Heart right ventricle (tissue), 16 donors: ENCODE results near the gene SPACA5. TPM values are rescaled to one million over a fixed set of nuclear protein-coding genes. Genes with fewer than 3 reads are reported as not detected.
"Not testable (repeated sequence)": the region's sequence is repeated elsewhere in the genome, so short reads cannot be mapped to it uniquely, and the experiment has no call there.

Source experiments
- ATAC-seq, 8 donors: fragments of 200-7000 bp; cut with Tn5 transposase; one replicate each; pipeline ENCODE4 v1.9.1; 2020; ENCODE audit warnings: mild to moderate bottlenecking in 8 of 8, moderate library complexity in 8 of 8, moderate number of reproducible peaks in 1 of 8
- DNase-seq, 2 donors: peaks; one replicate each; pipeline ENCODE4 v3.0.0-alpha.2; 2020
- H3K27ac ChIP-seq, 10 donors: fragments of 200-600 bp; sonication (generic) in 2 of 10; one replicate each; pipeline versions ENCODE4 v1.5.0 to v1.8.0; 2020 to 2022; ENCODE audit warnings: mild to moderate bottlenecking in 3 of 10
- H3K27me3 ChIP-seq, 7 donors: fragments of 200-600 bp; one replicate each; pipeline ENCODE4 v1.8.0; 2021 to 2022; ENCODE audit warnings: mild to moderate bottlenecking in 2 of 7
- H3K36me3 ChIP-seq, 9 donors: fragments of 200-600 bp; sonication (generic) in 1 of 9; one replicate each; pipeline versions ENCODE4 v1.5.0 to v1.8.0; 2020 to 2022; ENCODE audit warnings: mild to moderate bottlenecking in 2 of 9
- H3K4me1 ChIP-seq, 9 donors: fragments of 200-600 bp; sonication (generic) in 1 of 9; one replicate each; pipeline versions ENCODE4 v1.5.0 to v1.8.0; 2020 to 2022; ENCODE audit warnings: mild to moderate bottlenecking in 4 of 9
- H3K4me3 ChIP-seq, 10 donors: fragments of 200-600 bp; sonication (generic) in 2 of 10; one replicate each; pipeline versions ENCODE4 v1.5.0 to v1.8.0; 2020 to 2022; ENCODE audit warnings: mild to moderate bottlenecking in 7 of 10, moderate library complexity in 2 of 10
- H3K9me3 ChIP-seq, 11 donors: fragments of 200-600 bp in 10 of 11; sonication (generic) in 2 of 11; one replicate each; pipeline versions ENCODE4 v1.5.0 to v1.8.0; 2013 to 2022; ENCODE audit warnings: mild to moderate bottlenecking in 2 of 11, control low read depth in 1 of 11, moderate library complexity in 1 of 11
- CTCF ChIP-seq, 9 donors: fragments of 200-600 bp; sonication (generic) in 2 of 9; IDR thresholded peaks; one replicate each; pipeline versions ENCODE4 v1.5.0 to v1.8.0; 2021 to 2022; ENCODE audit warnings: antibody characterized with exemption in 9 of 9, mild to moderate bottlenecking in 5 of 9, moderate library complexity in 1 of 9
- WGBS, 2 donors: extraction: QIAGEN DNeasy Blood & Tissue Kit; methylation state at CpG; one replicate each; pipeline ENCODE4 v1.1.7; 2013; ENCODE audit warnings: inconsistent platforms in 1 of 2; 5-methylcytosine and 5-hydroxymethylcytosine counted together
- intact Hi-C, 10 donors: fragments of 100-400 bp; cut with DNase I; formaldehyde crosslinking; loops; one replicate each; pipeline versions ENCODE4 v1.11.1 to v1.14.2; 2022
- polyA plus RNA-seq, 2 donors: library from polyadenylated mRNA; stranded (reverse); fragments of 200-250 nt; gene quantifications; one replicate each; pipeline ENCODE4 v1.2.3, GENCODE V29; 2013
- total RNA-seq, 10 donors: library from RNA; stranded (reverse); fragmentation: NEBNext Ultra II Directional in 3 of 10; extraction: Animal tissue kit (Norgen Biotek cat#: 25700) in 3 of 10; gene quantifications; one replicate each; pipeline versions ENCODE4 v1.2.1 to v1.2.4, GENCODE V29; 2021 to 2023
- donor health status: Arrhythmogenic right ventricular cardiomyopathy.
- donor health status: ischemic (EF 13 %, LVEDD 7.1; RV severe dilation, severe dysfunction).
- donor health status: healthy with polysubstance abuse.
- donor health status: DM: no; HTN: yes; CAD: no.
- donor health status: DM: no; HTN: no; CAD: no.
- donor health status: ischemic (EF 25% LVEDD 6.9; RV normal size, moderate dysfunction).
- donor health status: ischemic (EF 25% LVEDD 5.7; RV mildly dilated, moderate dysfunction).
- donor health status: healthy.
- donor health status: DM: yes; HTN: yes; CAD: no.
- donor health status: Ischemic cardiomyopathy.
- donor health status: ischemic (EF 35%, LVEDD 5.7; RV mildly dilated, moderate dysfunction).
- donor health status: nonischemic (EF 11% LVEDD 7.7; RV severe dilation, severe dysfunction).
- donor health status: DM: yes; HTN: yes; CAD: no.
- donor health status: PGD.
- donor health status: ischemic (EF 29% LVEDD 5.4; RV normal size, mild dysfunction).
- donor health status: nonischemic (EF 23%, LVEDD 6.1; RV moderate dilation, normal function).

SPACA5 gene
- total and polyA plus RNA-seq, 12 donors, result not detected

GRCh38 chrX:48028091-48028490 is 21.3 kb downstream of the SPACA5 start:
- DNase-seq (no peak), ATAC-seq (no peak)
- intact Hi-C loops, result loop anchor here in 8 of 10 donors (5.0 to 10.0 kb wide), 9 partner anchors 63 to 483 kb away; partner anchors contain the start of genes ZNF81 (in 4 of the 8), ELK1 (in 3 of the 8), UXT (in 3 of the 8) and ARAF (in 1 of the 8)
- no peak overlapping the region for H3K4me3 ChIP-seq
- TF ChIP-seq CTCF (IDR thresholded peaks at IDR 0.05), result no peak
- no peaks in the 10 kb centered on the region for H3K9me3 ChIP-seq
- 93 to 98% methylated on average over 8 of the region's 8 CpGs for WGBS, 2 donors
- H3K27ac ChIP-seq, result no peak overlapping the region
- no peaks in the 10 kb centered on the region for H3K27me3 ChIP-seq
- peaks cover 0 to 14% (median 0%) of the 10 kb centered on the region in 9 donors for H3K4me1 ChIP-seq
- H3K36me3 ChIP-seq, result no peaks in the 10 kb centered on the region

GRCh38 chrX:48030237-48030636 is 23.4 kb downstream of the SPACA5 start:
- Histone ChIP-seq H3K27me3 (no peaks in the 10 kb centered on the region), H3K36me3 (no peaks in the 10 kb centered on the region), H3K27ac (no peak overlapping the region), H3K4me3 (no peak overlapping the region), H3K4me1 (peaks cover 0 to 13% (median 0%) of the 10 kb centered on the region in 9 donors), H3K9me3 (no peaks in the 10 kb centered on the region)
- ATAC-seq (no peak), DNase-seq (no peak)
- intact Hi-C loops, result no loop called here
- TF ChIP-seq CTCF (IDR thresholded peaks at IDR 0.05), result no peak
- WGBS, 2 donors, result 93 to 96% methylated on average over 10 of the region's 10 CpGs

GRCh38 chrX:48030641-48031173 is 23.9 kb downstream of the SPACA5 start:
- H3K27ac ChIP-seq, ATAC-seq, DNase-seq, H3K4me3 ChIP-seq, H3K27me3 ChIP-seq, H3K36me3 ChIP-seq, H3K9me3 ChIP-seq, intact Hi-C loops, H3K4me1 ChIP-seq: not testable (repeated sequence)
- WGBS, 2 donors, result 80 to 87% methylated on average over 10 of the region's 10 CpGs

- no peaks in the 10 kb centered on the region for H3K27me3 ChIP-seq
- ATAC-seq, result no peak
- WGBS, 2 donors, result 44 to 52% methylated on average over 4 of the region's 4 CpGs
- H3K27ac ChIP-seq, result no peak overlapping the region
- intact Hi-C loops, result no loop called here
- H3K36me3 ChIP-seq, result no peaks in the 10 kb centered on the region
- no peak overlapping the region for H3K4me3 ChIP-seq
- no peaks in the 10 kb centered on the region for H3K4me1 ChIP-seq
- no peak for TF ChIP-seq CTCF (IDR thresholded peaks at IDR 0.05)
- no peak for DNase-seq
- peaks cover 0 to 6% (median 0%) of the 10 kb centered on the region in 11 donors for H3K9me3 ChIP-seq
Observed at GRCh38 chrX:48035891-48036290, 29.1 kb downstream of the SPACA5 start.

GRCh38 chrX:48043056-48043455 is 36.3 kb downstream of the SPACA5 start:
- no peak for TF ChIP-seq CTCF (IDR thresholded peaks at IDR 0.05)
- no peak for ATAC-seq
- Histone ChIP-seq H3K36me3 (no peaks in the 10 kb centered on the region), H3K9me3 (peaks cover 0 to 6% (median 0%) of the 10 kb centered on the region in 11 donors), H3K27me3 (no peaks in the 10 kb centered on the region), H3K4me3 (no peak overlapping the region), H3K27ac (no peak overlapping the region), H3K4me1 (peaks cover 0 to 15% (median 0%) of the 10 kb centered on the region in 9 donors)
- WGBS, 2 donors, result 70 to 77% methylated on average over 4 of the region's 4 CpGs
- DNase-seq, result no peak
- intact Hi-C loops, result no loop called here
